ENCODE data around the gene THOP1.
A peak's percentile ranks its signal among the peaks of the same experiment; 100 is the strongest.
"Not testable (repeated sequence)": the region's sequence is repeated elsewhere in the genome, so short reads cannot be mapped to it uniquely, and the experiment has no call there.

The THOP1 gene

GRCh38 chr19:2782936-2783780 lies 2.1 kb upstream of the THOP1 start, which contains the start of gene SGTA:
Gene SGTA, minus strand, starts transcription at chr19:2783273. Its CDS starts 14,205 bp downstream, at chr19:2769068.
- DNase-seq, result peak; percentile 98

GRCh38 chr19:2783781-2784145 lies 1.5 kb upstream of the THOP1 start:
- DNase-seq, result no peak

- DNase-seq, result no peak
Observed at GRCh38 chr19:2787115-2787514, 1.8 kb downstream of the THOP1 start.

- no peak for DNase-seq
Observed at GRCh38 chr19:2788237-2788636, 2.9 kb downstream of the THOP1 start.

- DNase-seq, result no peak
Observed at GRCh38 chr19:2790194-2790556, 4.9 kb downstream of the THOP1 start.

GRCh38 chr19:2790557-2791271 lies 5.4 kb downstream of the THOP1 start:
- no peak for DNase-seq

GRCh38 chr19:2791440-2791839 lies 6.1 kb downstream of the THOP1 start:
- no peak for DNase-seq

GRCh38 chr19:2791876-2792275 lies 6.6 kb downstream of the THOP1 start:
- DNase-seq, result no peak

GRCh38 chr19:2792666-2793065 lies 7.4 kb downstream of the THOP1 start:
- not testable (repeated sequence) for DNase-seq

GRCh38 chr19:2793126-2793525 lies 7.8 kb downstream of the THOP1 start:
- DNase-seq, result no peak

GRCh38 chr19:2793577-2793976 lies 8.3 kb downstream of the THOP1 start:
- no peak for DNase-seq

- DNase-seq, result no peak
Observed at GRCh38 chr19:2795827-2796658, 10.7 kb downstream of the THOP1 start.

GRCh38 chr19:2796659-2797266 lies 11.5 kb downstream of the THOP1 start:
- DNase-seq, result no peak

GRCh38 chr19:2797280-2797679 lies 12.0 kb downstream of the THOP1 start:
- no peak for DNase-seq

GRCh38 chr19:2798158-2798685 lies 12.9 kb downstream of the THOP1 start:
- no peak for DNase-seq

GRCh38 chr19:2798733-2799132 lies 13.4 kb downstream of the THOP1 start:
- DNase-seq, result no peak

- no peak for DNase-seq
Observed at GRCh38 chr19:2799273-2800020, 14.1 kb downstream of the THOP1 start.

GRCh38 chr19:2800506-2800905 lies 15.2 kb downstream of the THOP1 start:
- DNase-seq, result no peak

GRCh38 chr19:2802826-2803225 lies 17.5 kb downstream of the THOP1 start:
- DNase-seq, result no peak

- no peak for DNase-seq
Observed at GRCh38 chr19:2803486-2804155, 18.3 kb downstream of the THOP1 start.

All from NCI-H774 (cell line).